ENCODE data around the gene CDC42BPB.

The CDC42BPB gene

DNA sequence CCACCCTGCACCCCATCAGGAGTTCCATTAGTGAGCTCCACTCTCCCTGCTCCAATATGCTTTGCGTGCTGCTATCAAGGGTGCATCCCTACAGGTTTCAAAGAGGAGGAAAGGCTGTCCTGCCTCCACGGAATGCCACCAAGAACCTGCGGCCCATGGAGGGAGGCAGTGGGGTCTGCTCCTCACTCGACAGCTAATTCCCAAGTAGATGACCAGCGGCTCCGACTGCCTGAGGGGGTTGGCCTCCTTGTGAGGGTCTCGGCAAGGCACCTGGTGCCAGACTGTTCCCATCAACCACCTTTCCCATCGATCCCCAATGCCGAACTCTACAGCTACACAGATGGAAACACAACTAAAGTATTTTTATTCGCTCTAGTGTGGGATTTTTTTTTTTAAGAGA, 98.9 kb downstream of the CDC42BPB start:
- no peak for TF ChIP-seq CTCF (IDR thresholded peaks at IDR 0.05; ENCODE audit: insufficient read depth, low read depth, low read length, missing control alignments)
- no peak overlapping the region for H3K4me3 ChIP-seq (ENCODE audit: low read length)
- DNase-seq (ENCODE audit: low read depth) = no peak

- no peak for DNase-seq (ENCODE audit: low read depth)
- no peak for TF ChIP-seq CTCF (IDR thresholded peaks at IDR 0.05; ENCODE audit: insufficient read depth, low read depth, low read length, missing control alignments)
Observed at GRCh38 chr14:102957222-102957621, 100.1 kb downstream of the CDC42BPB start.

GRCh38 chr14:102955636-102956408, 101.5 kb downstream of the CDC42BPB start:
- no peak for DNase-seq (ENCODE audit: low read depth)
- no peak overlapping the region for H3K4me3 ChIP-seq (ENCODE audit: low read length)
- TF ChIP-seq CTCF (IDR thresholded peaks at IDR 0.05; ENCODE audit: insufficient read depth, low read depth, low read length, missing control alignments) = no peak

More at GRCh38 chr14:102957222-102957621, 100.1 kb downstream of the CDC42BPB start:
- H3K4me3 ChIP-seq (ENCODE audit: low read length) = no peak overlapping the region

DNA sequence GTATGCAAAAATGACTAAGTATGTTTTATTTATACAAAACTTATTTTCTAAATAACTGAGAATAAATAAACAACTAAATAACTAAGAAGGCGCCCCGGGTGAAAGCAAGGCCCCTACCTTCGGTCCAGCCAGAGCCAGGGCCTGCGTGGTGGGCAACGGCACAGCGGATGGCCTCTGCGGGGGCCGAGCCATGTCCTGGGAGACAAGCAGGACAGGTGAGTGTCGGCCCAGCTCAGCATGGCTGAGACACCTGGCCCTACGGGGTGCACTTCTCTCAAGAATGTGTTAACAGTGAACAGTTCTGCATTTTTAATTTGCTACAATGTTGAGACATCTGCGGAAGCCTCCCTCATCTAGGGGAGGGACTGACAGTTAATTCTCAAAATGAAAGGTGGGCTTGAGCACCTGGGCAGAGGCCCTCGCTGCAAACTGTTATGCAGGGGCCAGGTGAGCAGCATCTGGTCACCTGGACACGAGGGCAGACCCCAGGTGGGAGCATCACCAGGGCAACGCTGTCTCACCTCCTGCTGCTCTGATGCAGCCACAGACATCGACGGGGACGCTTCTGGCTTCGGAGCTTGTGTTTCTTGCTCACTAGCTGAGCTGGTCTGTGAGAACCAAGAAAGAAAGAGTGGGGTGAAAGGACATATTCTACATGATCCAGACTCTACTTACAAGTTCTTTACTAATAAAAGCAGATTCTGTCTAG, 103.1 kb downstream of the CDC42BPB start:
- no peak for DNase-seq (ENCODE audit: low read depth)
- no peak for TF ChIP-seq CTCF (IDR thresholded peaks at IDR 0.05; ENCODE audit: insufficient read depth, low read depth, low read length, missing control alignments)
- no peak overlapping the region for H3K4me3 ChIP-seq (ENCODE audit: low read length)

DNA sequence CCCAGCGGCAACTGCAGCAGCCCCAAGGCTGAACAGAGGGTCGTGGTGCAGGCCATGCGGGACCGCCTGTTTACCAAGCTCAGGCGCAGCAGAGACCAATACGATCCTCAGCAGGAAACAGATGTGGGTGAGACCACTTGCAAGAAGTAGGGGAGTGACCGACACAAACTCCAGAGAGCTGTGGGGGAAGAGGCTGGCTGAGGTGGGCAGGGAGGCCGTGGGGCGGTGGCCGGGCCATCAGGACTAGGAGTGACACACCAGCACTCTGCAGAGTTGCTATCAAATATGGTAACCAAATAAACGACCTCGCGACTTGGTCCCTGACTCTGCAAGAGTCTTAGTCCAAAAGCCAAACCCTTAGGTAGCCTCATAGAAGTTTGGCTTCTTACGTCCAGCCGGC, 104.2 kb downstream of the CDC42BPB start:
- H3K4me3 ChIP-seq (ENCODE audit: low read length) = no peak overlapping the region
- no peak for DNase-seq (ENCODE audit: low read depth)
- no peak for TF ChIP-seq CTCF (IDR thresholded peaks at IDR 0.05; ENCODE audit: insufficient read depth, low read depth, low read length, missing control alignments)

DNA sequence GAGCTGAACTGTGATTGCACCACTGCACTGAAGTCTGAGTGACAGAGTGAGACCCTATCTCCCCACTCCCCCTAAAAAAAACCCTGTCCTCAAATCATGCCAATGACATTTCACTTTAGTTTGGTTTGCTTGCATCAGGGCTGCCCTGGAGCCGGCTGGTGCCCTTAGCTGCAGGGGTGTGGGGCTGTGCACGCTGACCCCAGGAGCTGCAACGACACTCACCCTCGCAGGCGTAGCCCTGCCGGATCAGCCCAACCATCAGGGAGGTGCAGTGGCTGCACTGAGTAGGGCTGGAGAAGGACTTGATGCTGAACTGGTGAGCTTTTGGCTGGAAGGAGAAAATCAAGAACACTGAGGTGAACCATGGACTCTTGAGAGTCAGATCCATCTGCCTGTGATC, 105.1 kb downstream of the CDC42BPB start:
- no peak overlapping the region for H3K4me3 ChIP-seq (ENCODE audit: low read length)
- no peak for TF ChIP-seq CTCF (IDR thresholded peaks at IDR 0.05; ENCODE audit: insufficient read depth, low read depth, low read length, missing control alignments)
- no peak for DNase-seq (ENCODE audit: low read depth)
